ENCODE data around the gene WDR64.

WDR64 gene

GRCh38 chr1:241707442-241707841 is 55.4 kb downstream of the WDR64 start:
- no peak overlapping the region for H3K4me3 ChIP-seq (ENCODE audit: low read depth, low read length)
- TF ChIP-seq POLR2A (IDR thresholded peaks at IDR 0.05; ENCODE audit: extremely low read depth, insufficient read length) (no peak), MYC (IDR thresholded peaks at IDR 0.05; ENCODE audit: low read depth, low read length) (no peak), MAX (IDR thresholded peaks at IDR 0.05; ENCODE audit: low read depth, low read length) (no peak), CTCF (IDR thresholded peaks at IDR 0.05; ENCODE audit: low read depth, low read length) (no peak)
- DNase-seq (ENCODE audit: low read depth) = no peak

- peak; percentile 37 for DNase-seq (ENCODE audit: low read depth)
- no peak for TF ChIP-seq MYC (IDR thresholded peaks at IDR 0.05; ENCODE audit: low read depth, low read length)
- TF ChIP-seq MAX (IDR thresholded peaks at IDR 0.05; ENCODE audit: low read depth, low read length) = no peak
- TF ChIP-seq POLR2A (IDR thresholded peaks at IDR 0.05; ENCODE audit: extremely low read depth, insufficient read length) = no peak
- TF ChIP-seq CTCF (IDR thresholded peaks at IDR 0.05; ENCODE audit: low read depth, low read length) = no peak
- H3K4me3 ChIP-seq (ENCODE audit: low read depth, low read length) = no peak overlapping the region
Measured at GRCh38 chr1:241711326-241711725, 59.2 kb downstream of the WDR64 start.

GRCh38 chr1:241713316-241713715 is 61.2 kb downstream of the WDR64 start:
- no peak overlapping the region for H3K4me3 ChIP-seq (ENCODE audit: low read depth, low read length)
- TF ChIP-seq POLR2A (IDR thresholded peaks at IDR 0.05; ENCODE audit: extremely low read depth, insufficient read length) = no peak
- no peak for TF ChIP-seq CTCF (IDR thresholded peaks at IDR 0.05; ENCODE audit: low read depth, low read length)
- no peak for TF ChIP-seq MYC (IDR thresholded peaks at IDR 0.05; ENCODE audit: low read depth, low read length)
- TF ChIP-seq MAX (IDR thresholded peaks at IDR 0.05; ENCODE audit: low read depth, low read length) = no peak
- DNase-seq (ENCODE audit: low read depth) = no peak

GRCh38 chr1:241714321-241715218 is 62.5 kb downstream of the WDR64 start:
- TF ChIP-seq MYC (IDR thresholded peaks at IDR 0.05; ENCODE audit: low read depth, low read length) (no peak), CTCF (IDR thresholded peaks at IDR 0.05; ENCODE audit: low read depth, low read length) (no peak), MAX (IDR thresholded peaks at IDR 0.05; ENCODE audit: low read depth, low read length) (no peak), POLR2A (IDR thresholded peaks at IDR 0.05; ENCODE audit: extremely low read depth, insufficient read length) (no peak)
- H3K4me3 ChIP-seq (ENCODE audit: low read depth, low read length) = no peak overlapping the region
- no peak for DNase-seq (ENCODE audit: low read depth)

GRCh38 chr1:241715435-241715834 is 63.4 kb downstream of the WDR64 start:
- no peak overlapping the region for H3K4me3 ChIP-seq (ENCODE audit: low read depth, low read length)
- TF ChIP-seq MYC (IDR thresholded peaks at IDR 0.05; ENCODE audit: low read depth, low read length) (no peak), CTCF (IDR thresholded peaks at IDR 0.05; ENCODE audit: low read depth, low read length) (no peak), MAX (IDR thresholded peaks at IDR 0.05; ENCODE audit: low read depth, low read length) (no peak), POLR2A (IDR thresholded peaks at IDR 0.05; ENCODE audit: extremely low read depth, insufficient read length) (no peak)
- no peak for DNase-seq (ENCODE audit: low read depth)

Measured in NB4 (cell line).